Measurements from ENCODE around the gene HLA-DRA.

DNA sequence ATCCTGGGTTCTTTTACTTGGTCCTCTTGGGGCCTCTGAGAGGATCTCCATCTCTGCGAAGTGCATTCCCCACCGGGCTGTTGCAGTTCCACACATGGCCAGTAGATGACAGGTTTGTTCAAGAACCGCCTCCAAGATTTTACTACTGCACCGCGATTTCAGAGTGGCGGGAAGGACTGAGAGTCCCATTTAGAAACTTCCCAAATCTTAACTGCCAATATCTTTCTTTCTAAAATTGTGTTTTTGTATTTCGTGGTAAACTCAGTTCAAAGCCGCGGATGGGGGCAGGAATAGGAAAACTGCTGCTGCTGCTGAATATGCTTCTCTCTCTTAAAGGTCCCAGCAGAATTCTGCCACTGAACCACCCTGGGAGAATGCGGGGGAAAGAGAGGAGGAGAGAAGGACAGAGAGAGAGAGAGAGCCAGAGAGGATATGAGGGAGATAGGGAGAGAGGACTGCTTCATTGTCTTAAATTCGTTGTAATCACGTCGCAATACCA, 24.1 kb upstream of the HLA-DRA start:
- TF ChIP-seq TAF1 (IDR thresholded peaks at IDR 0.05; ENCODE audit: low read depth) (no peak), ZBTB7A (IDR thresholded peaks at IDR 0.05; ENCODE audit: low read depth) (no peak), YY1 (IDR thresholded peaks at IDR 0.05; ENCODE audit: low read depth) (no peak), REST (IDR thresholded peaks at IDR 0.05; ENCODE audit: low read depth) (no peak), TCF12 (IDR thresholded peaks at IDR 0.05; ENCODE audit: low read depth) (no peak), RAD21 (IDR thresholded peaks at IDR 0.05; ENCODE audit: low read depth) (peak; percentile 84), TEAD4 (IDR thresholded peaks at IDR 0.05) (no peak), NFIC (IDR thresholded peaks at IDR 0.05) (no peak)
- TF ChIP-seq, protein P1, sequence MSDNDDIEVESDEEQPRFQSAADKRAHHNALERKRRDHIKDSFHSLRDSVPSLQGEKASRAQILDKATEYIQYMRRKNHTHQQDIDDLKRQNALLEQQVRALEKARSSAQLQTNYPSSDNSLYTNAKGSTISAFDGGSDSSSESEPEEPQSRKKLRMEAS (IDR thresholded peaks at IDR 0.05) = no peak
